Activated CD8-positive, alpha-beta memory T cell treated with anti-CD3 and anti-CD28 coated beads, Interleukin-2, amount 50 U/mL, for 24 hours (primary cell): ENCODE data around the gene ACSL5.

Experiments
- DNase-seq: peaks from one replicate; pipeline ENCODE4 v3.0.0-alpha.2; 2020; ENCODE audit errors: extremely low read depth

Gene ACSL5

DNA sequence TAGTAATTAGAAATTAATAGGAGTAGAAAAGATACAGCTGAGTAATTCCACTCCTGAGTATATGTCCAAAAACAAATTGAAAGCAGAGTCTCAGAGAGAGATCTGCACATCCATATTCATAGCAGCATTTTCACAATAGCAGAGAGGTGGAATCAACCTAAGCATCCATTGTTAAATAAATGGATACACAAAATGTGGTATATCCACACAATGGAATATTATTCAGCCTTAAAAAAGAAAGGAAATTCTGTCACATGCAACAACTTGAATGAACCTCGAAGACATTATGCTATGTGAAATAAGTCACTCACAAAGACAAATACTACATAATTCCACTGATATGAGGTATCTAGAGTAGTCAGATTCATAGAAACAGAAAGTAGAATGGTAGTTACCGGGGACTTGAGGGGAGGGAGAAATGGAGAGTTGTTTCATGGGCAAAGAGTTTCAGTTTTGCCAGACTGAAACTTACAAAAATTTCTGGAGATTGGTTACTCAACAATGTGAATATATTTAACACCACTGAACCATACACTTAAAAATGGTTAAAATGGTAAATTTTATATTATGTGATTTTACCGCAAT is 91.5 kb downstream of the ACSL5 start:
- DNase-seq, result no peak

DNA sequence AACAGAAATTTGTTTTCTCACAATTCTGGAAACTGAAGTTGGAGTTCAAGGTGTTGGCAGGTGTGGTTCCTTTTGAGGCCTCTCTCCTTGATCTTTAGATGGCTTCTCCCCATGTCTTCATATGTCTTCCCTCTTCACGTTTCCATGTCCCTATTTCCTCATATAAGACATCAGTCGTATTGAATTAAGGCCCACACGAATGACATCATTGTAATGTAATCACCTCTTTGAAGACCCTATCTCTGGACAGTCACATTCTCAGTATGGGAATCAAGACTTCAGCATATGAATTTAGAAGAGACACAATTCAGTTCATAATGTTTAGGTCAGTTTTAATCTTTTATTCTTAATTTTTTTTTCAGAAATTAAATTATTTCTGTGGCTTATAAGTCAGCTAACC is 92.9 kb downstream of the ACSL5 start:
- DNase-seq, result no peak

DNA sequence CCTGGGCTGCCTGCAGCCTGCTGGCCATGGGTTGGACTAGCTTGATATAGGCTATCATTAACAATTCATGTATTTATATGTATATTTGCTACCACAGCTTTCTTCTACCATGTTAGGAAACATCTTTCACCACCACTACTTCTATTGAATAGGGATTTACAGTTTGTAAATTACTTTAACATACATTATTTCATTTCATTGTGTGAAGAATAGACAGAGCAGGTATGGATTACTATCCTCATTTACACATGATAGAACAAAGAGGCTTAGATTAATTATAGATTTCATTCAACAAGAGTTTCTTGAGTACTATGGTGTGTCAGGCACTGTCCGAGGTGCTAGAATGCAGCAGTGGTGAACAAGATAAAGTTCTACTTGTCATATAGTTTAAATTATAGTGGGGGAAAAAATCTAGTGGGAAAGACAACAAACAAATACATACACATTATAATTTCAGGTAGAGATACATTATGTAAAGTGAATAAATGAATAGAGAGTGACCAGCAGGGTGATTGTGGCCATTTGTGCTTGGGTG is 93.7 kb downstream of the ACSL5 start:
- no peak for DNase-seq

- no peak for DNase-seq
These were observed 98.1 kb downstream of the ACSL5 start for GRCh38 chr10:112471878-112472487.

DNA sequence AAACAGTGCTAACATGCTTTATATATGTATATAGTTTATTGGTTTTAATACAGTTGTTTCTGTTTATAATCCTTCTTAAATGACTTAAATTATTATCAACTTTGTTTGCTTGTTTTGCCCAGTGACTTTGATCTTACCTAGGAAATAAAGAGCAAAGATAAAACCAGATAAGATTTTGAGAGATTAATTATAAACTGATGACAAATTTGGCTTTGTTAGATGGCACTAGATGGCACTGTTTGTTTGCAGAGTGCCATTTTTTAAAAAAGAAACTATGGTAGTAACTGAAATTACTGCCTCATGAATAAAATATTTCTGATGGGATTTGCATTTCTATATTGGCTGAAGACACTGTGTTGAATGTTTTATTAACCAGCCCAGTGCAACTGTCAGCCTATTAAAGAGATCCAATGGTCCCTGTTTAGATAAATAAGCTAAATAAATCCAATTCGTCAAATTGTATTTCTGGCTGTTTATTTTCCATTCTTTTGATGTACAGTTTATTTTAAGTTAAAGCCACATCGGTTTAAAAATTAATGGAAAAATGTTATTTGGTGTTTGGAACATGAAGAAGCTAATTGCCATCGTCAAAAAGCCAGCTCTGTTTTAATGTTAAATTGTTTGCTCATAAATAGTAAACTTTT is 101.8 kb downstream of the ACSL5 start:
- no peak for DNase-seq
